Measurements from ENCODE around the gene EVI5. TPM values are rescaled to one million over a fixed set of nuclear protein-coding genes. Genes with fewer than 3 reads are reported as not detected.

The EVI5 gene
- total RNA-seq, 4 donors from 2014 or later: 48.7 to 70.7 (median 50.8) TPM

- Histone ChIP-seq H3K27me3 (no peaks in the 10 kb centered on the region), H3K4me1 (peaks cover 0 to 6% (median 2%) of the 10 kb centered on the region in 4 donors), H3K36me3 (no peaks in the 10 kb centered on the region), H3K4me3 (no peak overlapping the region), H3K9me3 (no peaks in the 10 kb centered on the region), H3K27ac (no peak overlapping the region)
- WGBS, 2 donors: 86 to 93% methylated on average over 8 of the region's 8 CpGs
- TF ChIP-seq EP300 (IDR thresholded peaks at IDR 0.05): no peak
- no peak for TF ChIP-seq POLR2A (IDR thresholded peaks at IDR 0.05)
- TF ChIP-seq CTCF (IDR thresholded peaks at IDR 0.05): no peak
- DNase-seq (ENCODE audit: low spot score in 2 of 2): no peak
Measured at GRCh38 chr1:92743221-92743620, 41.7 kb downstream of the EVI5 start.

- Histone ChIP-seq H3K36me3 (peaks cover 0 to 4% (median 0%) of the 10 kb centered on the region in 3 donors), H3K27ac (no peak overlapping the region), H3K9me3 (no peaks in the 10 kb centered on the region), H3K27me3 (no peaks in the 10 kb centered on the region), H3K4me1 (peaks cover 0 to 12% (median 0%) of the 10 kb centered on the region in 4 donors), H3K4me3 (no peak overlapping the region)
- WGBS, 2 donors: 89 to 93% methylated on average over 4 of the region's 4 CpGs
- no peak for DNase-seq (ENCODE audit: low spot score in 2 of 2)
- TF ChIP-seq POLR2A (IDR thresholded peaks at IDR 0.05): no peak
- no peak for TF ChIP-seq CTCF (IDR thresholded peaks at IDR 0.05)
- TF ChIP-seq EP300 (IDR thresholded peaks at IDR 0.05): no peak
Measured at GRCh38 chr1:92739669-92740524, 45.0 kb downstream of the EVI5 start.

- no peak for TF ChIP-seq CTCF (IDR thresholded peaks at IDR 0.05)
- TF ChIP-seq POLR2A (IDR thresholded peaks at IDR 0.05): no peak
- TF ChIP-seq EP300 (IDR thresholded peaks at IDR 0.05): no peak
- Histone ChIP-seq H3K36me3 (peaks cover 0 to 30% (median 0%) of the 10 kb centered on the region in 3 donors), H3K9me3 (no peaks in the 10 kb centered on the region), H3K4me3 (no peak overlapping the region), H3K4me1 (peaks cover 0 to 6% (median 0%) of the 10 kb centered on the region in 4 donors), H3K27ac (no peak overlapping the region), H3K27me3 (no peaks in the 10 kb centered on the region)
- 80 to 81% methylated on average over 4 of the region's 4 CpGs for WGBS, 2 donors
- no peak for DNase-seq (ENCODE audit: low spot score in 2 of 2)
Measured at GRCh38 chr1:92736395-92736794, 48.5 kb downstream of the EVI5 start.

- no peaks in the 10 kb centered on the region for H3K4me1 ChIP-seq
- WGBS, 2 donors: 97% methylated on average over 2 of the region's 2 CpGs
- no peak overlapping the region for H3K27ac ChIP-seq
Measured at GRCh38 chr1:92730476-92730875, 54.4 kb downstream of the EVI5 start.

More at GRCh38 chr1:92730476-92730875, 54.4 kb downstream of the EVI5 start:
- H3K9me3 ChIP-seq: no peaks in the 10 kb centered on the region
- TF ChIP-seq POLR2A (IDR thresholded peaks at IDR 0.05) (no peak), EP300 (IDR thresholded peaks at IDR 0.05) (no peak), CTCF (IDR thresholded peaks at IDR 0.05) (no peak)
- H3K4me3 ChIP-seq: no peak overlapping the region
- H3K36me3 ChIP-seq: peaks cover 0 to 38% (median 0%) of the 10 kb centered on the region in 3 donors
- no peaks in the 10 kb centered on the region for H3K27me3 ChIP-seq
- DNase-seq (ENCODE audit: low spot score in 2 of 2): no peak

Measured in tibial nerve (tissue), 4 donors.